Keratinocyte (primary cell): ENCODE measurements around the gene MBP. TPM values are rescaled to one million over a fixed set of nuclear protein-coding genes. Genes with fewer than 3 reads are reported as not detected.
A peak's percentile ranks its signal among the peaks of the same experiment; 100 is the strongest.

ENCODE experiments used
- DNase-seq: peaks from one replicate; pipeline ENCODE4 v3.0.0-alpha.2; 2011; ENCODE audit warnings: low read depth, missing footprints, low spot score
- FAIRE-seq: peaks from 2 replicates; lab custom pipeline; 2011; peaks lifted over from hg19 to GRCh38; lab: Jason Lieb, UNC
- H2AFZ ChIP-seq: 2 replicates; pipeline ENCODE4 v1.6.0; 2012; ENCODE audit warnings: low read length, control low read depth, inconsistent platforms; ENCODE audit not compliant: control insufficient read depth
- H3K27ac ChIP-seq: 2 replicates; pipeline ENCODE4 v1.5.1; 2011; ENCODE audit warnings: low read length; ENCODE audit not compliant: control insufficient read depth, insufficient read depth
- H3K27me3 ChIP-seq: 3 replicates; pipeline ENCODE4 v1.6.0; 2011; ENCODE audit warnings: low read length; ENCODE audit not compliant: control insufficient read depth, insufficient read depth; ENCODE audit errors: extremely low read depth
- H3K36me3 ChIP-seq, 2 experiments: 2 replicates in 1 of 2; 3 replicates in 1 of 2; pipeline ENCODE4 v1.5.1; 2011; ENCODE audit warnings: low read length in 2 of 2, mild to moderate bottlenecking in 1 of 2; ENCODE audit not compliant: control insufficient read depth in 2 of 2, insufficient read depth in 2 of 2; ENCODE audit errors: extremely low read depth in 1 of 2
- H3K4me1 ChIP-seq: 3 replicates; pipeline ENCODE4 v1.5.1; 2011; ENCODE audit warnings: low read length; ENCODE audit not compliant: control insufficient read depth, insufficient read depth; ENCODE audit errors: extremely low read depth
- H3K4me2 ChIP-seq: 3 replicates; pipeline ENCODE4 v1.6.0; 2011; ENCODE audit warnings: low read depth, low read length; ENCODE audit not compliant: control insufficient read depth, insufficient read depth; ENCODE audit errors: extremely low read depth
- H3K4me3 ChIP-seq, 3 experiments: fragments of 200-600 bp in 1 of 3; sonication (generic) in 1 of 3; 2 replicates in 2 of 3; 3 replicates in 1 of 3; pipeline ENCODE4 v1.5.1; 2011 to 2016; ENCODE audit warnings: low read length in 3 of 3, mild to moderate bottlenecking in 3 of 3, control low read depth in 2 of 3, inconsistent platforms in 1 of 3, low read depth in 1 of 3, mixed read lengths in 1 of 3, mixed run types in 1 of 3, moderate library complexity in 1 of 3; ENCODE audit not compliant: control insufficient read depth in 2 of 3, insufficient read depth in 2 of 3; ENCODE audit errors: extremely low read depth in 1 of 3
- H3K79me2 ChIP-seq: 2 replicates; pipeline ENCODE4 v1.6.0; 2012; ENCODE audit warnings: low read length; ENCODE audit not compliant: control insufficient read depth, insufficient read depth
- H3K9ac ChIP-seq: 3 replicates; pipeline ENCODE4 v1.6.0; 2011; ENCODE audit warnings: low read length; ENCODE audit not compliant: control insufficient read depth, insufficient read depth; ENCODE audit errors: extremely low read depth
- H3K9me1 ChIP-seq: 3 replicates; pipeline ENCODE4 v1.6.0; 2011; ENCODE audit warnings: low read length; ENCODE audit not compliant: control insufficient read depth, insufficient read depth; ENCODE audit errors: extremely low read depth
- H3K9me3 ChIP-seq: 2 replicates; pipeline ENCODE4 v1.5.1; 2012; ENCODE audit warnings: low read depth, low read length; ENCODE audit not compliant: control insufficient read depth
- H4K20me1 ChIP-seq: 3 replicates; pipeline ENCODE4 v1.6.0; 2011; ENCODE audit warnings: low read length; ENCODE audit not compliant: control insufficient read depth, insufficient read depth; ENCODE audit errors: extremely low read depth
- EZH2 ChIP-seq: IDR thresholded peaks from one replicate; pipeline ENCODE4 v1.6.1; 2012; ENCODE audit warnings: inconsistent platforms, mild to moderate bottlenecking, low read length, moderate library complexity
- dilution Hi-C: fragments of 300-500 bp; cut with MboI; formaldehyde crosslinking; loops from one replicate; pipeline ENCODE4 v1.7.0; 2020; ENCODE audit warnings: low sequenced_read_pairs; ENCODE audit not compliant: extremely low pct_ligation_motif_present
- polyA plus RNA-seq, 5 experiments: library from polyadenylated mRNA; depleted of rRNA in 3 of 5; stranded (reverse) in 3 of 5; stranded (forward) in 1 of 5; unstranded in 1 of 5; fragments of >200 nt; gene quantifications; 1 replicate in 1 of 5; 2 replicates in 3 of 5; 3 replicates in 1 of 5; pipeline versions ENCODE4 v1.2.1 to v1.2.3, GENCODE V29; 2011 to 2012; ENCODE audit warnings: missing spikeins in 2 of 5, low read depth in 1 of 5, low replicate concordance in 1 of 5
- TF ChIP-seq, protein P1 (sequence below), 3 experiments: IDR thresholded peaks in 1 of 3; conservative IDR thresholded peaks in 1 of 3; optimal IDR thresholded peaks in 1 of 3; 2 replicates in 2 of 3; 3 replicates in 1 of 3; pipeline versions ENCODE3 to v1.5.1; 2011; ENCODE audit warnings: low read length in 3 of 3, mild to moderate bottlenecking in 3 of 3, moderate library complexity in 2 of 3, control low read depth in 1 of 3, inconsistent platforms in 1 of 3; ENCODE audit not compliant: insufficient read depth in 2 of 3; ENCODE audit errors: extremely low read depth in 1 of 3

Gene MBP
- polyA plus RNA-seq, 1 donor (not counting 4 experiments of a cell fraction or from before 2014, with no cell fraction given), result 38.7 TPM

DNA sequence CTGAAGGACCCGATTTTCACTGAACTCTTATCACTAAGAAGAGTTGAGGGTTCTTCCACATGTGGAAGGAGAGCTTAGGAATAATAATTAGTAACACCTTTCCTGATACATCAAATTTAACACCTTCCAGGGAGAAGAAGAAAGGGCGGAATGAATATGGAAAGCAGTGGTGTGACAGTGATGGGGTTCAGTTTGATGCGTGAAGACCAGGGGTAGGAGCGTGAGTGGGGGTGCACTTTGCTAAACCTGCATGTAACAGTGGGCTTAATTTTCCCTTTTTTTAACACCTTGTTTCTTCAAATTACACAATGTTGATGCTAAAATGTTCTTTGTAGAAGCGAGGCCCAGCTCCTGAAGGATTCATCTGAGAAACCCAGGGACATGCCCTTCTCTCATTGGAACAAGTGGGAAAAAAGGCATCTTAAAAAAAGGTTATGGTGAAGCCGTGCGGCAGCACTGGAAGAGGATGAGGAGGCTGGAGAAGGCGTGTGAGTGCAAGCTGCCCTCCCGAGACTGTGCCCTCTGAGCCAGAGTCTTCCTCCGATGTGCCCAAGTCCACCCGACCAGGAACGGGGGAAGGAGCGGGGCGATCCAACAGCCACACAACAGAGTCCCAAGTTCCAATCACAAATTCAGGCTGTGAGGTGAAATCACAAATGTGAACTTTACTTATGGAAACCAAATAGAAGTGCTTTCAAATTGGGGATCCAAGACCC is 80.8 kb downstream of the MBP start:
- H3K4me3 ChIP-seq, result no peak overlapping the region
- no peak overlapping the region for H3K27ac ChIP-seq
- DNase-seq (no peak), FAIRE-seq (no peak)
- H2AFZ ChIP-seq, result no peak overlapping the region
- H3K79me2 ChIP-seq, result peaks cover 51% of the 10 kb centered on the region
- peaks cover 2% of the 10 kb centered on the region for H4K20me1 ChIP-seq
- H3K9ac ChIP-seq, result no peak overlapping the region
- TF ChIP-seq EZH2, result no peak
- TF ChIP-seq, protein P1, sequence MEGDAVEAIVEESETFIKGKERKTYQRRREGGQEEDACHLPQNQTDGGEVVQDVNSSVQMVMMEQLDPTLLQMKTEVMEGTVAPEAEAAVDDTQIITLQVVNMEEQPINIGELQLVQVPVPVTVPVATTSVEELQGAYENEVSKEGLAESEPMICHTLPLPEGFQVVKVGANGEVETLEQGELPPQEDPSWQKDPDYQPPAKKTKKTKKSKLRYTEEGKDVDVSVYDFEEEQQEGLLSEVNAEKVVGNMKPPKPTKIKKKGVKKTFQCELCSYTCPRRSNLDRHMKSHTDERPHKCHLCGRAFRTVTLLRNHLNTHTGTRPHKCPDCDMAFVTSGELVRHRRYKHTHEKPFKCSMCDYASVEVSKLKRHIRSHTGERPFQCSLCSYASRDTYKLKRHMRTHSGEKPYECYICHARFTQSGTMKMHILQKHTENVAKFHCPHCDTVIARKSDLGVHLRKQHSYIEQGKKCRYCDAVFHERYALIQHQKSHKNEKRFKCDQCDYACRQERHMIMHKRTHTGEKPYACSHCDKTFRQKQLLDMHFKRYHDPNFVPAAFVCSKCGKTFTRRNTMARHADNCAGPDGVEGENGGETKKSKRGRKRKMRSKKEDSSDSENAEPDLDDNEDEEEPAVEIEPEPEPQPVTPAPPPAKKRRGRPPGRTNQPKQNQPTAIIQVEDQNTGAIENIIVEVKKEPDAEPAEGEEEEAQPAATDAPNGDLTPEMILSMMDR (optimal IDR thresholded peaks at IDR 0.05 in 1 of 3, IDR thresholded peaks at IDR 0.05 in 1 of 3, conservative IDR thresholded peaks at IDR 0.05 in 1 of 3; ENCODE audit: extremely low read depth in 1 of 3, insufficient read depth in 2 of 3, low read length in 3 of 3), result no peak
- no peaks in the 10 kb centered on the region for H3K27me3 ChIP-seq
- H3K9me1 ChIP-seq, result no peaks in the 10 kb centered on the region
- H3K9me3 ChIP-seq, result no peaks in the 10 kb centered on the region
- dilution Hi-C loops, result no loop called here
- peaks cover 10% of the 10 kb centered on the region for H3K4me1 ChIP-seq
- no peak overlapping the region for H3K4me2 ChIP-seq
- peaks cover 15 to 16% of the 10 kb centered on the region in 2 experiments for H3K36me3 ChIP-seq

DNA sequence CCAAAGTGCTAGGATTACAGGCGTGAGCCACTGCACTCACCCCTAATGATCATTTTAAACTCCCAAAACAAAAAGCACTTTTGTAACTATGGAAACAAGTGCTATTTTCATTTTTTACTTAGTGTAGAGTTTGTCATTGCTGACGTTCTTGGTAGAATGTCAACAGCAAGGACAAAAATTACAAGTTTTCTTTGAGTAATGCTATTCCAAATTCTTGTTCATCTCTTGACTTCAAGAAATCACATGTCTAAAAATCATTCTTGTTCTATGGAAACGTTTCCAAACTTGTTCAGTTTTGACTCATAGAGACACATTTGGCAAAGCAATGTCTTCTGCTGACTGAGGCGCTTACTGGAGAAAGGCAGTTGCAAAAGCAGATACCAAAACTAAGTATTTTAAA is 82.6 kb downstream of the MBP start:
- Histone ChIP-seq H3K9me3 (no peaks in the 10 kb centered on the region), H3K27me3 (no peaks in the 10 kb centered on the region), H3K4me2 (peak overlapping the region; percentile 18), H4K20me1 (peaks cover 2% of the 10 kb centered on the region), H3K27ac (peak overlapping the region; percentile 38), H3K4me3 (no peak overlapping the region), H3K9me1 (no peaks in the 10 kb centered on the region), H2AFZ (no peak overlapping the region), H3K36me3 (peaks cover 15 to 17% of the 10 kb centered on the region in 2 experiments), H3K4me1 (peaks cover 10% of the 10 kb centered on the region), H3K9ac (no peak overlapping the region), H3K79me2 (peaks cover 37% of the 10 kb centered on the region)
- DNase-seq, result no peak
- dilution Hi-C loops, result no loop called here
- TF ChIP-seq EZH2, result no peak
- TF ChIP-seq, protein P1 (optimal IDR thresholded peaks at IDR 0.05 in 1 of 3, IDR thresholded peaks at IDR 0.05 in 1 of 3, conservative IDR thresholded peaks at IDR 0.05 in 1 of 3; ENCODE audit: extremely low read depth in 1 of 3, insufficient read depth in 2 of 3, low read length in 3 of 3), result no peak
- peak; percentile 84 for FAIRE-seq
